C4-2B (cell line): ENCODE results near the gene IL3.

Experiments used
- CTCF ChIP-seq: fragments of 450-650 bp; conservative IDR thresholded peaks from 2 replicates; pipeline ENCODE4 v1.5.1; 2017; ENCODE audit warnings: mild to moderate bottlenecking
- ZFX ChIP-seq: fragments of 450-650 bp; IDR thresholded peaks from 2 replicates; pipeline ENCODE4 v1.6.1; 2017

- no peak for TF ChIP-seq CTCF
- TF ChIP-seq ZFX, result no peak
These were observed 48.0 kb upstream of the IL3 start for GRCh38 chr5:132012371-132013005.
